Measurements from ENCODE around the gene TYK2.
"Not testable (repeated sequence)": the region's sequence is repeated elsewhere in the genome, so short reads cannot be mapped to it uniquely, and the experiment has no call there.

Gene TYK2

DNA sequence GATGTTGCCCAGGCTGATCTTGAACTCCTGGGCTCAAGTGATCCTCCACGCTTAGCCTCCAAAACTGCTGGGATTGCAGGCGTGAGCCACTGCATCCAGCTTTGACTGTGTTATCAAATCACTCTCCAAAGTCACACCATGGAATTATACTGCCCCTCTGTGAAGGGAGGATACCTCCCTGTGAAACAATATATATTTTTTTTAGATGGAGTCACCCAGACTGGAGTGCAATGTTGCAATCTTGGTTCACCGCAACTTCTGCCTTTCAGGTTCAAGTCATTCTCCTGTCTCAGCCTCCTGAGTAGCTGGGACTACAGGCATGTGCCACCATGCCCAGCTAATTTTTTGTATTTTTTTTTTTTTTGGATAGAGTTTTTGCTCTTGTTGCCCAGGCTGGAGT lies 7.7 kb downstream of the TYK2 start:
- no peak overlapping the region for H3K4me3 ChIP-seq (replicated peaks; ENCODE audit: low read depth, low read length)
- TF ChIP-seq CTCF (IDR thresholded peaks at IDR 0.05; ENCODE audit: low read depth, low read length, missing control alignments), result no peak
- no peak for DNase-seq (ENCODE audit: extremely low read depth, low read depth)

- H3K4me3 ChIP-seq (replicated peaks; ENCODE audit: low read depth, low read length), result no peak overlapping the region
- no peak for DNase-seq (ENCODE audit: extremely low read depth, low read depth)
- no peak for TF ChIP-seq CTCF (IDR thresholded peaks at IDR 0.05; ENCODE audit: low read depth, low read length, missing control alignments)
Measured at GRCh38 chr19:10368101-10368803, 12.1 kb downstream of the TYK2 start.

GRCh38 chr19:10366950-10367512 lies 13.3 kb downstream of the TYK2 start:
- H3K4me3 ChIP-seq (replicated peaks; ENCODE audit: low read depth, low read length); DNase-seq (ENCODE audit: extremely low read depth, low read depth): not testable (repeated sequence)

DNA sequence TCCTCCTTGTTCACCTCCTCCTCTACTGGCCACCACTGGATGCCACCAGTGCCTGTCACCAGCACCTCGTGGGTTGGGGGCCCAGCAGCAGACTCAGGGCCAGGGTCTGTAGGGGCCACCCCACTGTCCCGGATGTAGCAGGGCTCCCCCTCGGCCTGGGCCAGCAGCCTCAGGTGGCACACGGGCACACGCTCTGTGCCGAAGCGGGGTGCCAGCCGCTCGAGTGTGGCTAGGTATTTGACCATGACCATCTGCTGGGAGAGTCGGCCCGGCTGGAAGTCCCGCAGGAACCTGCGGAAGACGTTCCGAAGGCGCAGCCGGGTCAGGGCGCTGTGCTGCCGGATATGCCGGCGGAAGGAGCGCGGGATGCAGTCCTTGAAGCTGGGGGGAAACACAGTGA lies 14.9 kb downstream of the TYK2 start:
- no peak for TF ChIP-seq CTCF (IDR thresholded peaks at IDR 0.05; ENCODE audit: low read depth, low read length, missing control alignments)
- H3K4me3 ChIP-seq (replicated peaks; ENCODE audit: low read depth, low read length), result no peak overlapping the region
- DNase-seq (ENCODE audit: extremely low read depth, low read depth), result no peak

GRCh38 chr19:10364644-10365043 lies 15.7 kb downstream of the TYK2 start:
- H3K4me3 ChIP-seq (replicated peaks; ENCODE audit: low read depth, low read length), result no peak overlapping the region
- DNase-seq (ENCODE audit: extremely low read depth, low read depth), result no peak
- no peak for TF ChIP-seq CTCF (IDR thresholded peaks at IDR 0.05; ENCODE audit: low read depth, low read length, missing control alignments)

- no peak for TF ChIP-seq CTCF (IDR thresholded peaks at IDR 0.05; ENCODE audit: low read depth, low read length, missing control alignments)
- no peak for DNase-seq (ENCODE audit: extremely low read depth, low read depth)
Measured at GRCh38 chr19:10363789-10364281, 16.5 kb downstream of the TYK2 start.

DNA sequence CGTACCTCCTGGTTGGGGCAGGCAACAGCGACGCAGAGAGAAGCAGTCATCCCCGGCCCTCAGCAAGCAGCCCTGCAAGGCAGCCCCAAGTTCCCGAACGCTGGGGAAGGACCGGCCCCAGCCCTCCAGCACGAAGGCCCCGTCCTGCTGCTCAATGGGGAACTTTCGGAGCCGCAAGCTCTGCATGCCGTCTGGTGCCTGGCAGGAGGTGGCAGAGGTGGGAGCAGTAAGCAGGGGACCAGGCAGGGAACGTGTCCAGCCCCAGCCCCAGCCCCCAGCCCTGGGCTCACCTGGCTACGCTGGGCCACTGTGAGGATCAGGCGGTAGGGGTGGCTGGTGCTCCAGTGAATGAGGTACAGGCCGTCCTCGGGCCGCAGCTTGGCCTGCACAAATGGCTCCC lies 18.1 kb downstream of the TYK2 start:
- DNase-seq (ENCODE audit: extremely low read depth, low read depth), result no peak
- H3K4me3 ChIP-seq (replicated peaks; ENCODE audit: low read depth, low read length), result no peak overlapping the region
- TF ChIP-seq CTCF (IDR thresholded peaks at IDR 0.05; ENCODE audit: low read depth, low read length, missing control alignments), result no peak

More at GRCh38 chr19:10363789-10364281, 16.5 kb downstream of the TYK2 start:
- no peak overlapping the region for H3K4me3 ChIP-seq (replicated peaks; ENCODE audit: low read depth, low read length)

All from HFF-Myc (cell line).